ENCODE data around the gene COA1.

- TF ChIP-seq, protein P1, sequence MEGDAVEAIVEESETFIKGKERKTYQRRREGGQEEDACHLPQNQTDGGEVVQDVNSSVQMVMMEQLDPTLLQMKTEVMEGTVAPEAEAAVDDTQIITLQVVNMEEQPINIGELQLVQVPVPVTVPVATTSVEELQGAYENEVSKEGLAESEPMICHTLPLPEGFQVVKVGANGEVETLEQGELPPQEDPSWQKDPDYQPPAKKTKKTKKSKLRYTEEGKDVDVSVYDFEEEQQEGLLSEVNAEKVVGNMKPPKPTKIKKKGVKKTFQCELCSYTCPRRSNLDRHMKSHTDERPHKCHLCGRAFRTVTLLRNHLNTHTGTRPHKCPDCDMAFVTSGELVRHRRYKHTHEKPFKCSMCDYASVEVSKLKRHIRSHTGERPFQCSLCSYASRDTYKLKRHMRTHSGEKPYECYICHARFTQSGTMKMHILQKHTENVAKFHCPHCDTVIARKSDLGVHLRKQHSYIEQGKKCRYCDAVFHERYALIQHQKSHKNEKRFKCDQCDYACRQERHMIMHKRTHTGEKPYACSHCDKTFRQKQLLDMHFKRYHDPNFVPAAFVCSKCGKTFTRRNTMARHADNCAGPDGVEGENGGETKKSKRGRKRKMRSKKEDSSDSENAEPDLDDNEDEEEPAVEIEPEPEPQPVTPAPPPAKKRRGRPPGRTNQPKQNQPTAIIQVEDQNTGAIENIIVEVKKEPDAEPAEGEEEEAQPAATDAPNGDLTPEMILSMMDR (IDR thresholded peaks at IDR 0.05) = no peak
- TF ChIP-seq POLR2A (IDR thresholded peaks at IDR 0.05) = no peak
These were observed 125.1 kb downstream of the COA1 start for GRCh38 chr7:43604251-43604650.

Data from prostate gland (tissue), 2 donors.